ENCODE results near the gene CALHM3.
A peak's percentile ranks its signal among the peaks of the same experiment; 100 is the strongest.
"Not testable (repeated sequence)": the region's sequence is repeated elsewhere in the genome, so short reads cannot be mapped to it uniquely, and the experiment has no call there.

The CALHM3 gene

GRCh38 chr10:103510046-103510685 lies 31.1 kb upstream of the CALHM3 start:
- DNase-seq (ENCODE audit: insufficient read length, low spot score) (no peak), FAIRE-seq (no peak)
- no peak for TF ChIP-seq POLR2A (IDR thresholded peaks at IDR 0.05; ENCODE audit: low read depth, low read length)

GRCh38 chr10:103507235-103508191 lies 28.5 kb upstream of the CALHM3 start:
- no peak for FAIRE-seq
- TF ChIP-seq POLR2A (IDR thresholded peaks at IDR 0.05; ENCODE audit: low read depth, low read length), result no peak
- no peak for DNase-seq (ENCODE audit: insufficient read length, low spot score)

GRCh38 chr10:103506061-103506460 lies 27.0 kb upstream of the CALHM3 start:
- FAIRE-seq, result no peak
- no peak for TF ChIP-seq POLR2A (IDR thresholded peaks at IDR 0.05; ENCODE audit: low read depth, low read length)
- DNase-seq (ENCODE audit: insufficient read length, low spot score), result no peak

GRCh38 chr10:103504181-103504783 lies 25.2 kb upstream of the CALHM3 start:
- no peak for TF ChIP-seq POLR2A (IDR thresholded peaks at IDR 0.05; ENCODE audit: low read depth, low read length)
- DNase-seq (ENCODE audit: insufficient read length, low spot score), result peak; percentile 86
- FAIRE-seq, result no peak

GRCh38 chr10:103503777-103504176 lies 24.7 kb upstream of the CALHM3 start:
- not testable (repeated sequence) for FAIRE-seq; DNase-seq (ENCODE audit: insufficient read length, low spot score)

- no peak for TF ChIP-seq POLR2A (IDR thresholded peaks at IDR 0.05; ENCODE audit: low read depth, low read length)
- FAIRE-seq, result no peak
Observed at GRCh38 chr10:103502849-103503660, 24.0 kb upstream of the CALHM3 start.

GRCh38 chr10:103501186-103501585 lies 22.1 kb upstream of the CALHM3 start:
- DNase-seq (ENCODE audit: insufficient read length, low spot score) (no peak), FAIRE-seq (no peak)
- no peak for TF ChIP-seq POLR2A (IDR thresholded peaks at IDR 0.05; ENCODE audit: low read depth, low read length)

More at GRCh38 chr10:103502849-103503660, 24.0 kb upstream of the CALHM3 start:
- no peak for DNase-seq (ENCODE audit: insufficient read length, low spot score)

- no peak for FAIRE-seq
- TF ChIP-seq POLR2A (IDR thresholded peaks at IDR 0.05; ENCODE audit: low read depth, low read length), result no peak
- no peak for DNase-seq (ENCODE audit: insufficient read length, low spot score)
Observed at GRCh38 chr10:103500481-103500880, 21.4 kb upstream of the CALHM3 start.

GRCh38 chr10:103499881-103500280 lies 20.8 kb upstream of the CALHM3 start:
- TF ChIP-seq POLR2A (IDR thresholded peaks at IDR 0.05; ENCODE audit: low read depth, low read length), result no peak
- FAIRE-seq, result no peak
- no peak for DNase-seq (ENCODE audit: insufficient read length, low spot score)

- no peak for TF ChIP-seq POLR2A (IDR thresholded peaks at IDR 0.05; ENCODE audit: low read depth, low read length)
- no peak for DNase-seq (ENCODE audit: insufficient read length, low spot score)
- FAIRE-seq, result no peak
Observed at GRCh38 chr10:103498936-103499638, 20.0 kb upstream of the CALHM3 start.

- no peak for DNase-seq (ENCODE audit: insufficient read length, low spot score)
- no peak for TF ChIP-seq POLR2A (IDR thresholded peaks at IDR 0.05; ENCODE audit: low read depth, low read length)
- FAIRE-seq, result no peak
Observed at GRCh38 chr10:103497161-103497915, 18.3 kb upstream of the CALHM3 start.

- DNase-seq (ENCODE audit: insufficient read length, low spot score), result no peak
- no peak for FAIRE-seq
- no peak for TF ChIP-seq POLR2A (IDR thresholded peaks at IDR 0.05; ENCODE audit: low read depth, low read length)
Observed at GRCh38 chr10:103495321-103495720, 16.3 kb upstream of the CALHM3 start.

All from H54 (cell line).